HepG2 (cell line): ENCODE results near the gene KANSL1. TPM values are rescaled to one million over a fixed set of nuclear protein-coding genes. Genes with fewer than 3 reads are reported as not detected.

ENCODE experiments used
- ARNT ChIP-seq: fragments of 450-650 bp; IDR thresholded peaks from 2 replicates; pipeline ENCODE4 v1.6.1; 2017
- DPF2 ChIP-seq: sonication (generic); formaldehyde crosslinking; IDR thresholded peaks from 2 replicates; pipeline ENCODE4 v1.4.0; 2020; ENCODE audit warnings: mild to moderate bottlenecking, low read depth, missing genetic modification reagents, borderline replicate concordance
- FOXK2 ChIP-seq: fragments of 450-650 bp; IDR thresholded peaks from 2 replicates; pipeline ENCODE4 v1.6.1; 2016
- KDM3A ChIP-seq: IDR thresholded peaks from 2 replicates; pipeline ENCODE4 v1.6.1; 2018; ENCODE audit warnings: low read depth, missing compliant biosample characterization
- REPIN1 ChIP-seq: sonication (generic); formaldehyde crosslinking; IDR thresholded peaks from 2 replicates; pipeline ENCODE4 v1.8.0; 2022; ENCODE audit warnings: missing genetic modification reagents, low read depth, mild to moderate bottlenecking, borderline replicate concordance
- SMAD1 ChIP-seq: sonication (generic); formaldehyde crosslinking; IDR thresholded peaks from 2 replicates; pipeline ENCODE4 v1.4.0; 2020; ENCODE audit warnings: missing genetic modification reagents, low read depth, mild to moderate bottlenecking, borderline replicate concordance
- TRIM24 ChIP-seq: sonication (generic); formaldehyde crosslinking; IDR thresholded peaks from 2 replicates; pipeline ENCODE4 v1.8.0; 2022; ENCODE audit warnings: mild to moderate bottlenecking, missing genetic modification reagents
- ZMYM3 ChIP-seq: sonication (generic); formaldehyde crosslinking; IDR thresholded peaks from 2 replicates; pipeline ENCODE4 v1.5.1; 2020; ENCODE audit warnings: mild to moderate bottlenecking, missing genetic modification reagents
- ZNF205 ChIP-seq: IDR thresholded peaks from 2 replicates; pipeline ENCODE4 v1.6.1; 2018; ENCODE audit warnings: missing biosample characterization, missing genetic modification reagents
- ZNF24 ChIP-seq: fragments of 450-650 bp; IDR thresholded peaks from 2 replicates; pipeline ENCODE4 v1.6.1; 2017; ENCODE audit warnings: antibody characterized with exemption, mild to moderate bottlenecking
- ZNF280B ChIP-seq: sonication (generic); formaldehyde crosslinking; IDR thresholded peaks from 2 replicates; pipeline ENCODE4 v1.5.0; 2020; ENCODE audit warnings: missing genetic modification reagents, mild to moderate bottlenecking, borderline replicate concordance
- ZNF431 ChIP-seq: sonication (generic); formaldehyde crosslinking; IDR thresholded peaks from 2 replicates; pipeline ENCODE4 v1.9.0; 2022; ENCODE audit warnings: missing genetic modification reagents, low read depth, mild to moderate bottlenecking, borderline replicate concordance
- ZNF589 ChIP-seq: sonication (generic); formaldehyde crosslinking; conservative IDR thresholded peaks from 2 replicates; pipeline ENCODE4 v1.8.0; 2022; ENCODE audit warnings: mild to moderate bottlenecking, moderate library complexity, missing genetic modification reagents
- ZNF777 ChIP-seq: sonication (generic); formaldehyde crosslinking; IDR thresholded peaks from 2 replicates; pipeline ENCODE4 v1.4.0; 2020; ENCODE audit warnings: missing genetic modification reagents
- ZNF878 ChIP-seq: sonication (generic); formaldehyde crosslinking; IDR thresholded peaks from 2 replicates; pipeline ENCODE4 v1.8.1; 2023; ENCODE audit warnings: mild to moderate bottlenecking, missing genetic modification reagents, moderate library complexity
- polyA plus RNA-seq, 8 experiments: library from polyadenylated mRNA; depleted of rRNA in 3 of 8; stranded (reverse) in 7 of 8; unstranded in 1 of 8; fragments of >200 nt; fragmentation: Illumina TruSeq in 4 of 8; extraction: Trizol in 4 of 8; gene quantifications; 2 replicates each; pipeline versions ENCODE4 v1.2.1 to v1.2.3, GENCODE V29; 2011 to 2016; ENCODE audit warnings: low read depth in 4 of 8, missing spikeins in 1 of 8, mixed read lengths in 1 of 8; ENCODE audit not compliant: insufficient read depth in 1 of 8
- total RNA-seq, 5 experiments: library from RNA; depleted of rRNA; stranded (reverse); fragments of >200 nt; fragmentation: Illumina TruSeq; extraction: Trizol; gene quantifications; 2 replicates each; pipeline ENCODE4 v1.2.3, GENCODE V29; 2016; ENCODE audit warnings: low read depth in 1 of 5
- TF ChIP-seq, protein P1 (sequence below): sonication (generic); formaldehyde crosslinking; IDR thresholded peaks from 2 replicates; pipeline ENCODE4 v1.4.0; 2020; ENCODE audit warnings: mild to moderate bottlenecking, missing genetic modification reagents, borderline replicate concordance
- TF ChIP-seq, protein P2 (sequence below): sonication (generic); formaldehyde crosslinking; IDR thresholded peaks from 2 replicates; pipeline ENCODE4 v1.4.0; 2020; ENCODE audit warnings: missing genetic modification reagents, borderline replicate concordance

The KANSL1 gene
- total and polyA plus RNA-seq, 2 of the 13 experiments (the other 11 are each of a cell fraction or from before 2014, with no cell fraction given) = 24.0 to 59.6 TPM

- TF ChIP-seq, protein P1, sequence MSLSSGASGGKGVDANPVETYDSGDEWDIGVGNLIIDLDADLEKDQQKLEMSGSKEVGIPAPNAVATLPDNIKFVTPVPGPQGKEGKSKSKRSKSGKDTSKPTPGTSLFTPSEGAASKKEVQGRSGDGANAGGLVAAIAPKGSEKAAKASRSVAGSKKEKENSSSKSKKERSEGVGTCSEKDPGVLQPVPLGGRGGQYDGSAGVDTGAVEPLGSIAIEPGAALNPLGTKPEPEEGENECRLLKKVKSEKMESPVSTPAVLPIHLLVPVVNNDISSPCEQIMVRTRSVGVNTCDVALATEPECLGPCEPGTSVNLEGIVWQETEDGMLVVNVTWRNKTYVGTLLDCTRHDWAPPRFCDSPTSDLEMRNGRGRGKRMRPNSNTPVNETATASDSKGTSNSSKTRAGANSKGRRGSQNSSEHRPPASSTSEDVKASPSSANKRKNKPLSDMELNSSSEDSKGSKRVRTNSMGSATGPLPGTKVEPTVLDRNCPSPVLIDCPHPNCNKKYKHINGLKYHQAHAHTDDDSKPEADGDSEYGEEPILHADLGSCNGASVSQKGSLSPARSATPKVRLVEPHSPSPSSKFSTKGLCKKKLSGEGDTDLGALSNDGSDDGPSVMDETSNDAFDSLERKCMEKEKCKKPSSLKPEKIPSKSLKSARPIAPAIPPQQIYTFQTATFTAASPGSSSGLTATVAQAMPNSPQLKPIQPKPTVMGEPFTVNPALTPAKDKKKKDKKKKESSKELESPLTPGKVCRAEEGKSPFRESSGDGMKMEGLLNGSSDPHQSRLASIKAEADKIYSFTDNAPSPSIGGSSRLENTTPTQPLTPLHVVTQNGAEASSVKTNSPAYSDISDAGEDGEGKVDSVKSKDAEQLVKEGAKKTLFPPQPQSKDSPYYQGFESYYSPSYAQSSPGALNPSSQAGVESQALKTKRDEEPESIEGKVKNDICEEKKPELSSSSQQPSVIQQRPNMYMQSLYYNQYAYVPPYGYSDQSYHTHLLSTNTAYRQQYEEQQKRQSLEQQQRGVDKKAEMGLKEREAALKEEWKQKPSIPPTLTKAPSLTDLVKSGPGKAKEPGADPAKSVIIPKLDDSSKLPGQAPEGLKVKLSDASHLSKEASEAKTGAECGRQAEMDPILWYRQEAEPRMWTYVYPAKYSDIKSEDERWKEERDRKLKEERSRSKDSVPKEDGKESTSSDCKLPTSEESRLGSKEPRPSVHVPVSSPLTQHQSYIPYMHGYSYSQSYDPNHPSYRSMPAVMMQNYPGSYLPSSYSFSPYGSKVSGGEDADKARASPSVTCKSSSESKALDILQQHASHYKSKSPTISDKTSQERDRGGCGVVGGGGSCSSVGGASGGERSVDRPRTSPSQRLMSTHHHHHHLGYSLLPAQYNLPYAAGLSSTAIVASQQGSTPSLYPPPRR (CRISPR knock-in tag) = no peak
- TF ChIP-seq ZNF431 (CRISPR knock-in tag) = no peak
- TF ChIP-seq ZNF280B (CRISPR knock-in tag) = peak; percentile 34; the same call in 1 of the 2 replicates
- TF ChIP-seq DPF2 (CRISPR knock-in tag) = no peak
- TF ChIP-seq KDM3A (CRISPR knock-in tag) = peak; percentile 55; the same call in 1 of the 2 replicates
- no peak for TF ChIP-seq ZNF589 (CRISPR knock-in tag)
- TF ChIP-seq REPIN1 (CRISPR knock-in tag) = peak; percentile 86
- no peak for TF ChIP-seq ZNF777 (CRISPR knock-in tag)
- TF ChIP-seq FOXK2 = no peak
- TF ChIP-seq, protein P2, sequence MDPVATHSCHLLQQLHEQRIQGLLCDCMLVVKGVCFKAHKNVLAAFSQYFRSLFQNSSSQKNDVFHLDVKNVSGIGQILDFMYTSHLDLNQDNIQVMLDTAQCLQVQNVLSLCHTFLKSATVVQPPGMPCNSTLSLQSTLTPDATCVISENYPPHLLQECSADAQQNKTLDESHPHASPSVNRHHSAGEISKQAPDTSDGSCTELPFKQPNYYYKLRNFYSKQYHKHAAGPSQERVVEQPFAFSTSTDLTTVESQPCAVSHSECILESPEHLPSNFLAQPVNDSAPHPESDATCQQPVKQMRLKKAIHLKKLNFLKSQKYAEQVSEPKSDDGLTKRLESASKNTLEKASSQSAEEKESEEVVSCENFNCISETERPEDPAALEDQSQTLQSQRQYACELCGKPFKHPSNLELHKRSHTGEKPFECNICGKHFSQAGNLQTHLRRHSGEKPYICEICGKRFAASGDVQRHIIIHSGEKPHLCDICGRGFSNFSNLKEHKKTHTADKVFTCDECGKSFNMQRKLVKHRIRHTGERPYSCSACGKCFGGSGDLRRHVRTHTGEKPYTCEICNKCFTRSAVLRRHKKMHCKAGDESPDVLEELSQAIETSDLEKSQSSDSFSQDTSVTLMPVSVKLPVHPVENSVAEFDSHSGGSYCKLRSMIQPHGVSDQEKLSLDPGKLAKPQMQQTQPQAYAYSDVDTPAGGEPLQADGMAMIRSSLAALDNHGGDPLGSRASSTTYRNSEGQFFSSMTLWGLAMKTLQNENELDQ (CRISPR knock-in tag) = 0 out of 2 replicates have a peak, but pooled peaks have one; percentile 46
- peak; percentile 95 for TF ChIP-seq ZMYM3 (CRISPR knock-in tag)
- TF ChIP-seq SMAD1 (CRISPR knock-in tag) = no peak
- no peak for TF ChIP-seq ZNF878 (CRISPR knock-in tag)
- no peak for TF ChIP-seq ZNF24
- no peak for TF ChIP-seq ARNT
- no peak for TF ChIP-seq TRIM24
- TF ChIP-seq ZNF205 (CRISPR knock-in tag) = peak; percentile 73; the same call in 1 of the 2 replicates
Measured at GRCh38 chr17:46002311-46002972, 190.8 kb downstream of the KANSL1 start (continued).
